GM21786 (cell line): ENCODE measurements around the gene OR5J2.
"Not testable (repeated sequence)": the region's sequence is repeated elsewhere in the genome, so short reads cannot be mapped to it uniquely, and the experiment has no call there.

Experiments used
- ATAC-seq: cut with Tn5 transposase; IDR thresholded peaks from one replicate; pipeline ENCODE4 v1.9.1; 2021; ENCODE audit not compliant: unreplicated experiment

Gene OR5J2

DNA sequence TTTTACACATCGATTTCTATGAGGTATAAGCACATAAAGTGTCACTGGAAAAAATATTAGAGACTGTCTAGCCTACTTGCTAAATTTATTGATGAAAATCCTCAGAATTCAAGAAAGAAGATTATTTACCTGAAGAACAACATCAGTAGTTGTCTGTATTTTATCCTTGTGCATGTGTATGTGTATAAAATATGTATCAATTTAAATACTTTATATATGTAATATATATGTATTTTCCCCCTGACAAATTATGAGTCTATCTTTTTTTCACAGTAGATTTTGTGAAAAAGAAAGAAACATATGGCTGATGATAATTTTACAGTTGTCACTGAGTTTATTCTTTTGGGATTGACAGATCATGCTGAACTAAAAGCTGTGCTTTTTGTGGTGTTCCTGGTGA is at the start of gene OR5J2:
Gene OR5J2, plus strand, starts transcription at position 301 of the 400 bp plus-strand sequence. Its CDS starts 0 bp downstream, at position 301.
- ATAC-seq, result no peak

DNA sequence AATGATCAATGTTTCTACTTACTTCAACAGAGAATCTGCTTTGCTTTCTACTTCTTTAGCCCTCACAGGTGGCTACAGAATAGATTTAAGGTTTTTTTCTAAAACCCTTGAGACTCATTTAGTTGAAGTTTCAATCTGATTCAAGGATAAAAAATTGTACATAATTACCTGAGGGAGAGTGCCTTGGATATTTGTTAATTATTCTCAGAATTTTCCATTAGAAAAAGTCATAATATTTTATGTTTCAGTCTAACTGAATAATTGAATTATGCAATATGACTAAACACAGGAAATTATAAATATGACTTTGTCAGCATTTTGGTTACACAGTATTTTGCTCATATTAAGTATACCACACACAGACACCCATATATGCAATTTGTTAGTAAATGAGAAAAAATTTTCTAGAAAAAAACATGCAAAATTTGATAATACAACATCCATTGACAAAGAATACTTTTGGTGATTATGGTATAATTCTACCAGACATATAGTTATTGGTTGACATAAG is 36.2 kb upstream of the OR5J2 start, which contains the start of gene OR8J3:
Gene OR8J3, minus strand, starts transcription at position 51 of the 511 bp plus-strand sequence. CDS start 2,483 bp downstream, outside the sequence.
- no peak for ATAC-seq

- ATAC-seq, result not testable (repeated sequence)
These were observed 32.7 kb upstream of the OR5J2 start for GRCh38 chr11:56143681-56144080.

GRCh38 chr11:56151376-56151775 is 25.0 kb upstream of the OR5J2 start:
- ATAC-seq, result no peak

GRCh38 chr11:56152333-56152732 is 24.1 kb upstream of the OR5J2 start:
- ATAC-seq, result no peak

DNA sequence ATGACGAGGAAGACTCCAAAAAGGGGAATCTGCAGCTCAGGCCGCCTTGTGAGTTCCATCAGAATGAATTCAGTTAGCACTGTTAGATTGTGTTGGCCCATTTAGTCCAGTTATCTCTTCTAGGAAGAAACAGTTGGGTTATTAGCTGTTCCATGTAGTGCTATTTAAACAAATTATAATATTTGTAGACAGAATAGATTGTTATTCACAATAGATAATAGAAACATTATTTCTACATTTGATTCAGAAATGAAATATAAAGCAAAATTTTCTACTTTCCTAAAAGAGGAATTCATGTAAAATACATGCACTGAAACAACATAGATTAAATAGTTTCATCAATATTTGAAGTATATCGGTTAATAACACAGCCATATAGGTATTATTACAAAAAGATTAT is 16.2 kb upstream of the OR5J2 start, which contains the start of gene OR8K5:
Gene OR8K5, minus strand, starts transcription at position 101 of the 400 bp plus-strand sequence. Its CDS starts 0 bp downstream, at position 101.
- ATAC-seq, result no peak

GRCh38 chr11:56163804-56164203 is 12.6 kb upstream of the OR5J2 start:
- ATAC-seq, result no peak

DNA sequence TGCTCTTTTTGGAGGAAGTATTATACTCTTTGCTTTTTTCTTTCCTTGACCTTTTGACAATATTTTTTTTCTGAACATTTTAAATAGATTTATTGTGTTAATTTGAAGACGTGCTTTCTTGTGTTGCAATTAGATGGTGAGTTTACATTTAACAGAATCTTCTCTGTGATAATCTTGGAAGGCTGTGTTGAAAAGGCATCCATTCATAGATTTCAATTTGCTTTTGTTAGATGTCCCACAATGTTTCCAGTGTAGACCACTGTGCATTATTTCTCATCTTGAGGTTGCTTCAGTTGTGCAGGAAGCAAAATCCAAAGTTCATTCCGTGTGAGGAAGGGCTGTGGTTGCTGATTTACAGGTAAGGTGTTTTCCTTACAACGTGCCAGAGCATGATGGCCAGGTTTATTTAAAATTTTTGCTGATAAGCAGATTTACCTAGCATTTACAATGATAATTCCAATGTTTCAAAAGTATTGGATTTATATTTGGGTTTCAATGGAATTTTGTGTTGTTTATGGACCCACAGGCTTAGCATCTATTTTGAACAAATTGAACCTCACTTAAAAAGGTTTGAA is 4.1 kb upstream of the OR5J2 start:
- no peak for ATAC-seq

DNA sequence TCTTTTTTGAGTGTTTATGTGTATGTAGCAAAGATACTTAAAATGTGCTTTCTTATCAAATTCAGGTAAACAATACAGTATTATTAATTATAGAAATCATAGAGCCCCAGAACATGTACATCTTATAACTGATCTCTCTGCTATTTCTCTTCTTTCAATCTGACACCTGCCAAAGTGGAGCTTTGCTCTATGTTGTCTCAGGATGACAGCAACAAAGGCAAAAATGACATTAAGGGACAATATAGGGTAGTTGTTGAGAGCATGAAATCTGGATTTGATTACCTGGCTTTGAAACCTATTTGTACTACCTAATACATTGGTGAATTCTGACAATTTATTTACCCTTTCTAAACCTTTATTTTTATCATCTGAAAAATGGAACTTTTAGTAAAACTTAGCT is 7.0 kb downstream of the OR5J2 start:
- no peak for ATAC-seq

DNA sequence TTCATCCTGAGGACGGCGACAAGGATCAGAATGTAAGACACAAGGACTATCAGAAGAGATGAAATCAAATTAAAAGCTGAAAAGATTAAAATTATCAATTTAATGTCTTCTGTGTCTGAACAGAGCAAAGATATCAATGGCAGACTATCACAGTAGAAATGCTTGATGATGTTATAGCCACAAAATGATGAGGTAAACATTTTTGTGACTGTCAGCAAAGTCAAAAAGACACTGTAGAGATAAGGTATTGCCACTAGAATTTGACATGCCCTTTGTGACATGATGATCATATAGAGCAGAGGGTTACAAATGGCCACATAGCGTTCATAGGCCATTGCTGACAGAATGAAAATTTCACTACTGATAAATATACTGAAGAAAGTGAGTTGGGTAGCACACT is 12.2 kb downstream of the OR5J2 start:
- no peak for ATAC-seq

DNA sequence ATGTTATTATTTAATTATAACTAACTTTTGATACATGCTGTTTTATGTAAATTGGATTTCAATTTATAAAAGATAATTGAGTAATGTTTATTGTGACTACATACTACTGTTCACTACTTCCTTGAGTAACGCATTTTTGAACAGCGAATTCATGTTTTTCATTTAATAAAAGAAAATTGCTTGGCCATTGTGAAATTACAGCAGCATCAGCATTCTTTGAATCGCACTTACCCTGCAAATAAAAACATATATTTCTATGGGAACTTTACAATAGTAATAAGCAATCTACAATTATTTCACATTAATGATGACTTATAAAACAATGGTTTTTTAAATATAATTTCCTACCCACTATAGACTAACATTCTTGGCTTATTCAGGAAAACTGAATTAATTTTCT is 20.3 kb downstream of the OR5J2 start:
- no peak for ATAC-seq

DNA sequence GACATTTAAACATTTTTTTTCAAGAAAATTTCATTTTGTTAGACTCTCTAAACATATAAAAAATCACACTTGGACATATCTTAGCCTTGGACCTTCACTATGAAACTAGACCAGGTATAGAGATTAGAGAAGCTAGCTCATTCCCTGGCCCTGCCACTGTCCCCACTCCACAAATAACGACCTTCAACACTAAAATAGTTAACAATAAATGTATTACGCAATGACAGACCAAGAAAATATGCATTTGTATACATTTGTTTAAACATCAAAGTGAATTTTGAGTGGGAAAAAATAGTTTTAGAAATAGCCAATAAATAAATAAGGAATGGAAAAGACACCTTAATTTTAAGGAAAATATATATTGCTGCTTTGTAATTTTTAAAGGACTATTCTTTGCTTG is 20.9 kb downstream of the OR5J2 start:
- no peak for ATAC-seq

DNA sequence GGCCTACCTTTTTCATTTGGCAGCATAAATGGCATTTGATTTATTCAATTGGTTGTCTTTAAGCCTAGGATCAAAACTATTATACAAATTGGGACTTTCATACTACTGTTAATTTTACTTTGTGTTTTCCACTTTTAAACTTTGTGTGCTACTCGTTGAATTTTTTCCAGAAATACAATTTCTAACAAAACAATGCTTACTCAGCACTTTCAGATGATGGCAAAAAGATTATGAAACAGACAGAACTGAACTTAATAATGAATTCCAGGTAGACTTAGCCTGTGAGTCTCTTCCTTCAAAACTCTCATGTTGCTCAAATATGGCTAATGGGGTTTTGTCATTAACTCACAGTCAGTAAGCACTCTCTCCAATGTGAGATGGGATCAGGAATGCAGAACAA is 31.4 kb downstream of the OR5J2 start:
- no peak for ATAC-seq

GRCh38 chr11:56214537-56214936 is 38.1 kb downstream of the OR5J2 start:
- ATAC-seq, result no peak

- ATAC-seq, result not testable (repeated sequence)
These were observed 43.3 kb downstream of the OR5J2 start for GRCh38 chr11:56219735-56220134.
